ENCODE results near the gene GRIA2.

- no peak for TF ChIP-seq CTCF (IDR thresholded peaks at IDR 0.05)
- no peak for TF ChIP-seq POLR2A (IDR thresholded peaks at IDR 0.05)
- no peak for TF ChIP-seq EP300 (IDR thresholded peaks at IDR 0.05)
These were observed 66.9 kb downstream of the GRIA2 start for GRCh38 chr4:157287445-157287844.

Measured in upper lobe of left lung (tissue), 4 donors.